DMS79 (cell line): ENCODE data around the gene CTCFL.
A peak's percentile ranks its signal among the peaks of the same experiment; 100 is the strongest.
"Not testable (repeated sequence)": the region's sequence is repeated elsewhere in the genome, so short reads cannot be mapped to it uniquely, and the experiment has no call there.

ENCODE experiments used
- DNase-seq: peaks from one replicate; lab custom pipeline; 2025; lab: John Stamatoyannopoulos, UW

CTCFL gene

DNA sequence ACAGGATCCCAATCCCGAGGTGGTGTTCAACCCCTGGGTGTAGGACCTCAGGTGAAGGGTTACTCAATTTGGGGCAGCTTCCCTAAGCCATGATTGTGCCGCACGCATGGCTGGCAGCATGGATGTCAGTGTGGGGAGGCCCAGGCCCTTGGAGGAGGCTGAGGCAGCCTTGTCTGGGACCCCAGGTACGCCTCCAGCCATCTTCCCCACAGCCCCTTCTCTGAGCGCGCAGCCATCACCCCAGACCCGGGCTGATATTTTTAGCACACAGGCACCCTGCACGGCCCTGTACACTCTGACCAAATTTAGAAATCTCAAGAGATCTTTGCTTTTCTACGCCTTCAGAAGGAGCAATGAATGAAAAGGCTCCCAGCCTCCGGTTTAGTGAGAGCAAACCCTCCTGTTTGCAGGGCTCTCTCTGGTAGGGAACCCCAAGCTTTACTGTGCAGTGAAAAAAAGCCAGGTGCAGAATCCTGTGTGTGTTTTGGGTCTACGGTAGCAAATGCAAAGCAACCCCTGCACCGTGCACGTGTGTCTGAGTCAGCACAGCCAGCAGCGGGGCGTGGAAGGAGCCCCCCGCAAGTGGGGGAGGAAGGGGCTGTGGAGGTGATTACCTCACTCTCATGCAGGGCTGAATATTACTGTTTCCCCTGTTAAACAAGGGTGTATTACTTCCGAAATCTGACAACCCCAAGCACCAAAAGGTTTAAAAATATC lies 44.3 kb downstream of the CTCFL start:
- DNase-seq: no peak

DNA sequence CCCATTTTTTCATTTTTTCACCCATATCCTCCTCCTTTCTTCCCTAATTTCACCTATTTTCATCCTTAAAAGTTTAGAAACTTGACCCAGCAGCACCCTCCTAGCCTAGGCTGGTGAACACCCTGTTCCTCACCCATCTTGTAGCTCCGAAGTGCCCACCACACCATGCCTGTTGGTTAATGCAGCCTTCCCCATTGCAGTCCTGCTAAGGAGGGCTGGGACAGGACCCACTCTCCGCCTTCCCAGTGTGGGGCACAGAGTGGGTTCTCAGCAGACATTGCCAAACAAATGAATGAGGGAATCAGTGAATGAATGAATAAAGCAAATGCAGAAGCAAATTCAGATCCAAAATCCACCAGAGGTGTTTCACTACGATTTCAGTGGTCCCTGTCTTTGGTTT lies 45.7 kb downstream of the CTCFL start:
- no peak for DNase-seq

- DNase-seq: no peak
Measured at GRCh38 chr20:57478176-57478575, 46.8 kb downstream of the CTCFL start.

DNA sequence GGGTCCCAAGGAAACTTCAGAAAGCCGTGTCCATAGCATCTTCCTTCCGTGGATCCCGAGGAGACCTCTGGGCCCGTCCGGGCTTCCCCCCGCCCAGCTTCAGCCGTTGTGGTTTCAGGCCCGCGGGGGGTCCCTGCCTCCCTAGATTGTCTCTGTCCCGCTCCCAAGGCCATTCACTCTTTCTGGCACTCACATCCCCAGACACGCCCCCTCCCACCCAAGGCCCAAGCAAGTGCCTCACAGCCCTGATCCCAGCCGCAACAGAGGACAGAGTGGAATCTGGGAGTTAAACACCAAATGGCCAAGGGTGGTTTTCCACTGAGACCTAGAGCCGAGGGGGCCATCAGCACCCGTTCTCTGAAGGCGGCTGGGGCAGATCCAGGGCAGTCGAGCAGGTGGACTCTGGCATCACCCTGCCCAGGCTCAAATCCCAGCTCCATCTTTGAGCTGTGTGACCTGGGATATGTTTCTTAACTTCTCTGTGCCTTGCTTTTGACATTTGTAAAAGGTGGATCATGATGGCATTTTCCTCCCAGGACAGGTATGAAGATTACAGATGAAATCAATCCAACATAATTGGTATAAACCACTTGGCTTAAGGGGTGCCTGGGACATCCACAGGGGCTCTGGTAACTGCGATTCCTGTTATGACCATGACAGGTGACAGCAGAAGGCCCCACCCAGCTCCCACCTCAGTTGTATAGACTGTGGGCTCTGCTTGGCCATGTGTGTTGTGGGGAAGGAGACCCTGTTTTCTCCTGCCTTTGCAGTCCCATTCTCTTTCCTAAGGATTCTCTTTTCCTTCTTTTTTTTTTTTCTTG lies 48.1 kb downstream of the CTCFL start:
- no peak for DNase-seq

- DNase-seq: no peak
Measured at GRCh38 chr20:57476084-57476526, 48.8 kb downstream of the CTCFL start.

- DNase-seq: no peak
Measured at GRCh38 chr20:57475388-57476083, 49.4 kb downstream of the CTCFL start.

DNA sequence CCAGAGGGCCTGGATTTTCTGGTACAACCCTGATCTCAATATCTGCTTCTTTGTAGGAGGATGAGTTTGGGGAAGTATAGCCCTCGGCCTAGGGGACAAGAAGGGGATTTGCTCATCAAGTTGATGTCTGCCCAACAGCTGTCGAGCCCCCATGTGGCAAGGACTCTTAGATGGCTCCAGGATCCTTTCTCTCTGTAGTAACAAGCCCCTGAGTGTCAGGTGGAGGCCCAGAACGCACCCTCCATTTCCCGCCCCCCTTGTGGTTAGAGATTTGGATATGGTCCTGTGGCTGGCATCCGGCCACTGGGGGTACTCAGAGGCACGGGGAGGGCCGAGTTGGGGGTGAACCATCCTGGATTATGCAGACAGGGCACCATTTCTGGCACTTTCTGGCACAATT lies 50.1 kb downstream of the CTCFL start:
- no peak for DNase-seq

GRCh38 chr20:57474205-57474604 lies 50.7 kb downstream of the CTCFL start:
- no peak for DNase-seq

GRCh38 chr20:57473246-57474048 lies 51.5 kb downstream of the CTCFL start:
- peak; percentile 34 for DNase-seq

GRCh38 chr20:57472474-57472873 lies 52.5 kb downstream of the CTCFL start:
- not testable (repeated sequence) for DNase-seq

GRCh38 chr20:57471496-57472372 lies 53.2 kb downstream of the CTCFL start:
- no peak for DNase-seq

- no peak for DNase-seq
Measured at GRCh38 chr20:57470666-57471495, 54.1 kb downstream of the CTCFL start.

- DNase-seq: no peak
Measured at GRCh38 chr20:57470212-57470522, 54.8 kb downstream of the CTCFL start.

- no peak for DNase-seq
Measured at GRCh38 chr20:57469418-57470211, 55.3 kb downstream of the CTCFL start.

- DNase-seq: no peak
Measured at GRCh38 chr20:57468523-57469417, 56.2 kb downstream of the CTCFL start.

DNA sequence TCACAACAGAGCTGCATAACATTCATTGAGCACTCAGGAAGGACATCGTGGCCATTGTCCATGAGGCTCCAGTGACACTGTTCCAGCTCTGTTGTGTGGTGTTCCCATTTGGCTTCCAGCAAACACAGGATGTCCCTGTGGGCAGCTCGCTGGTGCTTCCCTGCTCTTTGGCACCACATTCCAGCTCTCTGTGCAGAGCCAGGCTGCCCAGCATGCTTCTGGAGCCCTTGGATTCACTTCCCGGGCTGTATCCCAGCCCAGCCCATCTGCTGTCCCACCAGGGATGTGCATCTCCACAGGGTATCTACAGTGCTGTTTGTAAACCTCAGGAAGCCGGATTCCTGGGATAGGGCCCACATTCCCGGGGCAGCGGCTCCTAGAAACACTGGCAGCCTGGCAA lies 57.2 kb downstream of the CTCFL start:
- no peak for DNase-seq

GRCh38 chr20:57465943-57466342 lies 59.0 kb downstream of the CTCFL start:
- no peak for DNase-seq

- DNase-seq: no peak
Measured at GRCh38 chr20:57465486-57465885, 59.5 kb downstream of the CTCFL start.
